ENCODE data around the gene PDE4D. TPM values are rescaled to one million over a fixed set of nuclear protein-coding genes. Genes with fewer than 3 reads are reported as not detected.

The PDE4D gene
- total and polyA plus RNA-seq, 2 experiments from 2014 or later = 4.3 to 9.7 TPM

DNA sequence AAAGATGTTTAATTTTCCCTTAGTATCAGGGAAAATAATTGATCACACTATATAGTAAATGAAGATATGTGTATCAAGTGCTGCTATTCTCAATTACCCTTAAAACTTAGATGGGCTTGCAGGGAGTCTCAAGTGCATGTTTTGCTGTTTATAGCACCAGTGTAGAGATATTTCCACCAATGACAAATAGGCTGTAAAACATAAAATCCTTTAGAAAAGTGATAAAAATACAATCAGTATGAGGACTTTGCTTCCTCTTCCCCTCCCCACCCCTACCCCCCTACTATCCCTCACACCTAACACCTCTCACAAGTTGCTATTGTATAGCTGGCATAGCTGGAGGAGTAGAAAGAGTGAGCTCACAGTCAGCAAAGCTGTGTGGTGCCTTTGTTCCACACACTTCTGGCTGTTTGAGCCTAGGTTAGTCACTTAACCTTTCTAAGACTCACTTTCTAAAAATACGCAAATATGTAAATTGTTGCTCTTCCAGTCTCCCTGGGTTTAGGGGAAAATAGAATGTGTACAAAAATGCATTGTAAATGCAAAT lies 93.1 kb downstream of the PDE4D start:
- in situ Hi-C loops (cut with MboI) = loop anchor here (25.0 kb wide), 1 partner anchor 587 kb away; no protein-coding TSS in a partner anchor

GRCh38 chr5:59799668-59800346 lies 93.7 kb downstream of the PDE4D start:
- H3K36me3 ChIP-seq (ENCODE audit: low read depth) = no peaks in the 10 kb centered on the region
- H3K4me2 ChIP-seq (ENCODE audit: unreplicated experiment) = no peak overlapping the region
- no peaks in the 10 kb centered on the region for H3K79me2 ChIP-seq (ENCODE audit: insufficient read depth)
- no peak for TF ChIP-seq EZH2phosphoT487 (IDR thresholded peaks at IDR 0.05; ENCODE audit: insufficient read depth, low read depth)
- no peak for TF ChIP-seq EZH2 (IDR thresholded peaks at IDR 0.05; ENCODE audit: insufficient read depth, poor library complexity, severe bottlenecking)
- H4K20me1 ChIP-seq (ENCODE audit: insufficient read depth) = no peaks in the 10 kb centered on the region
- H2AFZ ChIP-seq = no peak overlapping the region
- no peak overlapping the region for H3K27ac ChIP-seq
- no peak overlapping the region for H3K9ac ChIP-seq
- H3K4me1 ChIP-seq (ENCODE audit: insufficient read depth) = peaks cover 10% of the 10 kb centered on the region; the same call in 1 of the 2 replicates
- 31 to 32% methylated on average over 6 of the region's 6 CpGs for WGBS, 2 experiments (ENCODE audit: low coverage in 1 of 2, low lambda C conversion rate in 2 of 2, missing lambda C conversion rate in 2 of 2)
- DNase-seq = peak; percentile 68
- no peak overlapping the region for H3K4me3 ChIP-seq
- 0 out of 2 replicates have a peak, but pooled peaks cover 5% of the 10 kb centered on the region for H3F3A ChIP-seq (ENCODE audit: insufficient read depth)
- H3K27me3 ChIP-seq (replicated peaks; ENCODE audit: insufficient read depth) = peaks cover 19% of the 10 kb centered on the region; the same call in 1 of the 2 replicates
- H3K9me3 ChIP-seq (ENCODE audit: low read depth) = no peaks in the 10 kb centered on the region
- H3K9me2 ChIP-seq (ENCODE audit: insufficient read depth) = no peaks in the 10 kb centered on the region
- in situ Hi-C loops (cut with MboI) = loop anchor here (10.0 to 25.0 kb wide), 4 partner anchors 125 to 587 kb away; no protein-coding TSS in a partner anchor

More for the DNA sequence above, 93.1 kb downstream of the PDE4D start:
- Histone ChIP-seq H3K36me3 (ENCODE audit: low read depth) (no peaks in the 10 kb centered on the region), H3K4me3 (no peak overlapping the region), H3K27ac (no peak overlapping the region), H3K9me3 (ENCODE audit: low read depth) (no peaks in the 10 kb centered on the region), H3K79me2 (ENCODE audit: insufficient read depth) (no peaks in the 10 kb centered on the region), H3K9ac (no peak overlapping the region), H2AFZ (no peak overlapping the region), H3K27me3 (replicated peaks; ENCODE audit: insufficient read depth) (peaks cover 19% of the 10 kb centered on the region; the same call in 1 of the 2 replicates), H4K20me1 (ENCODE audit: insufficient read depth) (no peaks in the 10 kb centered on the region), H3K4me1 (ENCODE audit: insufficient read depth) (peaks cover 10% of the 10 kb centered on the region; the same call in 1 of the 2 replicates), H3K9me2 (ENCODE audit: insufficient read depth) (no peaks in the 10 kb centered on the region), H3F3A (ENCODE audit: insufficient read depth) (0 out of 2 replicates have a peak, but pooled peaks cover 5% of the 10 kb centered on the region), H3K4me2 (ENCODE audit: unreplicated experiment) (no peak overlapping the region)
- 81 to 84% methylated on average over 1 of the region's 1 CpG for WGBS, 2 experiments (ENCODE audit: low coverage in 1 of 2, low lambda C conversion rate in 2 of 2, missing lambda C conversion rate in 2 of 2)
- no peak for TF ChIP-seq EZH2phosphoT487 (IDR thresholded peaks at IDR 0.05; ENCODE audit: insufficient read depth, low read depth)
- TF ChIP-seq EZH2 (IDR thresholded peaks at IDR 0.05; ENCODE audit: insufficient read depth, poor library complexity, severe bottlenecking) = no peak
- no peak for DNase-seq

DNA sequence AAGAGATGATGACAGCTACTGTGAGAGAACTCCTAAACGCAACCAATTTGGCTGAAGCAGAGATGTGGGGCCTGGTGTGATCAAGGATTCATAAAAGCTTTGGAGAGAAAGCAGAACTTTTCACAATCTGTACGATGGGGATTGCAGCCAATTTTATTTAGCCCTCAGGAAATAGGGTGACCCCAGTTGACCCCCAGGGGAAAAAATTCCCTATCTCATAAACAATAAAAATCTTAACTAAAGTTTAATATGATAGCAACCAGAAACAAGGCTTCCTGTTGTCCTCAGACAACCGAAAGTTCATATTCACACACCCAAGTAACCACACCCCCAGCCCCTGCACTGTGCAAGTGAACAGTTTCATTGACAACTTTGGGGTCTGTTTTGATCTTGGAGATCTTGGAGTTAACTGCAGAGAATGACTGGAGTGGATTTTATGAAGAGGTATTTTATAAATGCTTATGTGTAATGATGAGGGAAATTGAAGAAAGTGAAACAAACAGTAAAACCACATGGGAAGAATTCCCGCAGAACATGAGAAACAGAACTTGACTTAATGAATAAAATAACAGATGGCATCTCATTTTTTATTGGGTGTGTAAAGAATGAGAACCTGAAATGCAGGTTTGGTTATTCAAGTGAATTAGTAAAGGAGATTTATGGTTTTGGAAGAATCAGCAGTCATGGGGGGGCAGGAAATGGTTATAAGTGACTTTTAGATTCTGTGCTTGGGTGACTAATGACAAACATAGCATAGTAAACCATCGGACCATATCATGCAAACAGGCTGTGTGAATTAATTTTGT lies 94.5 kb downstream of the PDE4D start:
- Histone ChIP-seq H3K4me1 (ENCODE audit: insufficient read depth) (peaks cover 10% of the 10 kb centered on the region; the same call in 1 of the 2 replicates), H3K9me3 (ENCODE audit: low read depth) (no peaks in the 10 kb centered on the region), H2AFZ (no peak overlapping the region), H3F3A (ENCODE audit: insufficient read depth) (0 out of 2 replicates have a peak, but pooled peaks cover 5% of the 10 kb centered on the region), H3K4me3 (no peak overlapping the region), H4K20me1 (ENCODE audit: insufficient read depth) (no peaks in the 10 kb centered on the region; the same call in 1 of the 2 replicates), H3K79me2 (ENCODE audit: insufficient read depth) (no peaks in the 10 kb centered on the region), H3K4me2 (ENCODE audit: unreplicated experiment) (no peak overlapping the region), H3K36me3 (ENCODE audit: low read depth) (no peaks in the 10 kb centered on the region), H3K27me3 (replicated peaks; ENCODE audit: insufficient read depth) (peaks cover 19% of the 10 kb centered on the region; the same call in 1 of the 2 replicates), H3K9me2 (ENCODE audit: insufficient read depth) (no peaks in the 10 kb centered on the region), H3K27ac (no peak overlapping the region), H3K9ac (no peak overlapping the region; the same call in 1 of the 2 replicates)
- TF ChIP-seq EZH2 (IDR thresholded peaks at IDR 0.05; ENCODE audit: insufficient read depth, poor library complexity, severe bottlenecking) = no peak
- TF ChIP-seq EZH2phosphoT487 (IDR thresholded peaks at IDR 0.05; ENCODE audit: insufficient read depth, low read depth) = no peak
- WGBS, 2 experiments (ENCODE audit: low coverage in 1 of 2, low lambda C conversion rate in 2 of 2, missing lambda C conversion rate in 2 of 2) = 57 to 62% methylated on average over 5 of the region's 5 CpGs
- in situ Hi-C loops (cut with MboI) = loop anchor here (10.0 kb wide), 3 partner anchors 124 to 414 kb away; no protein-coding TSS in a partner anchor
- DNase-seq = peak; percentile 36

- no peaks in the 10 kb centered on the region for H3K9me2 ChIP-seq (ENCODE audit: insufficient read depth)
- no peak for TF ChIP-seq EZH2phosphoT487 (IDR thresholded peaks at IDR 0.05; ENCODE audit: insufficient read depth, low read depth)
- no peak for TF ChIP-seq EZH2 (IDR thresholded peaks at IDR 0.05; ENCODE audit: insufficient read depth, poor library complexity, severe bottlenecking)
- H3K4me2 ChIP-seq (ENCODE audit: unreplicated experiment) = no peak overlapping the region
- no peaks in the 10 kb centered on the region; the same call in 1 of the 2 replicates for H4K20me1 ChIP-seq (ENCODE audit: insufficient read depth)
- peaks cover 34% of the 10 kb centered on the region for H3F3A ChIP-seq (ENCODE audit: insufficient read depth)
- H3K4me3 ChIP-seq = no peak overlapping the region
- in situ Hi-C loops (cut with MboI) = loop anchor here (10.0 kb wide), 3 partner anchors 120 to 410 kb away; no protein-coding TSS in a partner anchor
- no peak for DNase-seq
- H3K27ac ChIP-seq = no peak overlapping the region
- H3K9ac ChIP-seq = no peak overlapping the region
- WGBS, 2 experiments (ENCODE audit: low coverage in 1 of 2, low lambda C conversion rate in 2 of 2, missing lambda C conversion rate in 2 of 2) = 87 to 92% methylated on average over 4 of the region's 4 CpGs
- H3K27me3 ChIP-seq (replicated peaks; ENCODE audit: insufficient read depth) = no peaks in the 10 kb centered on the region
- H3K79me2 ChIP-seq (ENCODE audit: insufficient read depth) = no peaks in the 10 kb centered on the region
- H3K36me3 ChIP-seq (ENCODE audit: low read depth) = no peaks in the 10 kb centered on the region
- peaks cover 29% of the 10 kb centered on the region for H3K4me1 ChIP-seq (ENCODE audit: insufficient read depth)
- no peaks in the 10 kb centered on the region for H3K9me3 ChIP-seq (ENCODE audit: low read depth)
- no peak overlapping the region for H2AFZ ChIP-seq
These were observed 98.4 kb downstream of the PDE4D start for GRCh38 chr5:59795141-59795540.

Data from GM23248 (cell line).